GM19372 (cell line): Measurements from ENCODE around the gene PIP4K2C.
A peak's percentile ranks its signal among the peaks of the same experiment; 100 is the strongest.

ENCODE experiments used
- ATAC-seq: cut with Tn5 transposase; IDR thresholded peaks from one replicate; pipeline ENCODE4 v1.9.1; 2021; ENCODE audit warnings: mild to moderate bottlenecking, low read depth, moderate library complexity; ENCODE audit not compliant: unreplicated experiment

The PIP4K2C gene

GRCh38 chr12:57590864-57591781, at the start of gene PIP4K2C:
PIP4K2C (plus strand) TSS chr12:57591192; CDS start chr12:57591290, 98 bp downstream.
- ATAC-seq, result peak; percentile 98

DNA sequence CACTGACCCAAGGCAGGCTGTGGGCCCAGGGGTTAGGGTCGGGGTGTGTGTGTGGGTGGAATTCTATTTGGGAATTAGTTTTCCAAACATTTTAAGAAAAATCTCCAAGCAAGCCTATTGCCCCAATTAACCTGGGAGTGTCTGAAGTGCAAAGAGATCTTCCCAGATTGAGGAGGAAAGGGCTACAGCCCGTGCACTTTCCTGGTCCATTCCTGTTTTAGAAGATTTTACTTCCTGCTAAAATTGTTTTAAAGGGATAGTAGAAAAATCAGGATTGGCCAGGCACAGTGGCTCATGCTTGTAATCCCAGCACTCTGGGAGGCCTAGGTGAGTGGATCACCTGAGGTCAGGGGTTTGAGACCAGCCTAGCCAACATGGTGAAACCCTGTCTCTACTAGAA, 49.3 kb upstream of the PIP4K2C start:
- no peak for ATAC-seq

GRCh38 chr12:57543581-57543980, 47.4 kb upstream of the PIP4K2C start:
- no peak for ATAC-seq

- ATAC-seq, result no peak
Measured at GRCh38 chr12:57545809-57546437, 45.1 kb upstream of the PIP4K2C start.

DNA sequence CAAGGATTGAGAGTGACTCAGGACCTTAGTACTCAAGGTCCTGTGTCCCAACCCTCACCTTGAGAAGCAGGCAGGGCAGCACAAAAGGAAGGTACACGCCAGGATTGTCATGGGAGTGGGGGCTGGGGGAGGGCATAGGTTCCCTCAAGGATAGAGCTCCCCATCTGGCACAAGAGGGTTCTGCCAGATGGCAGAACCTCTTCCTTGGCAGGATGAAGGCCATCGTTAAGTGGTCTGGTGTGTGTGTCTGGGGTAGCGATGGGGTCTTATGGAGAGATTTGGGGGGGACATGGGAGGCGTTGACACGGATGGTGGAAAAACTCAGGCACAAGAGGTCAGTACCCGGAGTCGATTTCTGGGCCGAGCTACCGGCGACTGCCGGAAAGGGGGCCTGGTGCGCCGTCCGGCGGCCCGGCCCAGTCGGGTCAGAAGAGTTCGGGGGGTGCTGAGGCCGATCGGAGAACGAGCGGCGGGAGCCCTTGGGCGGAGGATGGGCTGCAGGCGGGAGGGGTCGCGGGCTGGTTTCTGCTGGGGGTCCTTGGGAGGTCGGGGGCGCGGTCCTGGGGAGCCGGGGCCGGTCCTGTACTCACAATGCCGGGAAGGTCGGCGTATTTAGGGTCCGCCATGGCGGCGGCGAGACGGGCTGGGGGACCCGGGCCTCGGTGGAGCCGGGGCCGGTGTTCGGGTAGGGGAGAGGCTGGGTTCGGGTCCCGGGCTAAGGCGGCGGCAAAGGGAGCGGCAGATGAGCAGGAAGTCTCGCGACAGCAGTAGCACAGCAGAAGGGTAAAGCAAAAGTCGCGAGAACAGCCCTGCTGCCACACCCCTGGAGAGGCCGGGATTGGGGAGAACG, 44.3 kb upstream of the PIP4K2C start, which contains the start of gene DCTN2:
DCTN2 (minus strand) TSS at position 755 of the 850 bp plus-strand sequence; CDS start at position 626, 129 bp downstream.
- ATAC-seq, result peak; percentile 96

- no peak for ATAC-seq
Measured at GRCh38 chr12:57547288-57548012, 43.5 kb upstream of the PIP4K2C start.

- ATAC-seq, result no peak
Measured at GRCh38 chr12:57548013-57548315, 43.0 kb upstream of the PIP4K2C start.

GRCh38 chr12:57548488-57548887, 42.5 kb upstream of the PIP4K2C start:
- ATAC-seq, result no peak

- no peak for ATAC-seq
Measured at GRCh38 chr12:57549203-57549908, 41.6 kb upstream of the PIP4K2C start.

- ATAC-seq, result no peak
Measured at GRCh38 chr12:57549909-57550640, 40.9 kb upstream of the PIP4K2C start, which contains the start of gene KIF5A. KIF5A (plus strand) TSS chr12:57550044; CDS start chr12:57550272, 228 bp downstream.

DNA sequence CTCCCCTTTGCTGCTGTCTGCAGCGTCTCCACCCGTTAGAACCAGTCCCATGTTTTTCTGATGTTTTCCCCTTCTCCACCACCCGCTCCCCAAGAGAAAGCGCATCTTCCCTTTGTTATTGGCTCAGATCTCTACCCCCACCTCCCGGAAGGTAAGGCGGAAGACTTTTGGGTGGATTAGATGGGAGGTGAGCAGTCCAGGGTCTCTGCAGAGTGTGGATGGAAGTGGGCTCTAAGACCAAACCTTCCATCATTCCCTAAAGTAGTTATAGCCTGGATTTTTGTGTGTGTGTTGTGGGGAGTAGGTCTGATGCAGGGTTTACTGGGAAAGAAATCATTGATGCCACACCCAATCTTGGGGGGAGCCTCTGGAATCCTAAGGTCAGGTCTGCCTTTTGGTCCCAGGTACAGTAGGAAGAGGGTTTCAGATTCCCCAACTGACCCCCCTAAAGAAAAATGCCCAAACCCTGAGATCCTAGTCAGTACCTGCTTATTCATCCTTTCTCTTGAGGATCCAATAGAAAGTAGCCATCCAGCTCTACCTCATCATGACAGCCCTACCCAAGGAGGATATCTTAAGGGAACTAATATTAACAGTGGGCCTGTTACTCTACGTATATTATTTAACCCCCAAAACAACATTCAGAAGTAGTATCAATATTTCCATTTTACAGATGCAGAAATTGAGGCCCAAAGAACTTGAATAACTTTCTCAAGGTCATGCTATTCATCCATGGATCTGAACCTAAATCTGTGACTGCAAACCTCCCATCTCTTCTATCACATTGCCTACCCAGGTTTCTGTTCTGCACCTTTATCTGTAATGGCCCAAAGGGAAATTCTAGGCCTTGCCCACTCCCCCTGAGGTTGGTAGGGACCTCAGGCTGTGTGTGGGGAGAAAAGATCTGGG, 40.1 kb upstream of the PIP4K2C start:
- ATAC-seq, result no peak

- ATAC-seq, result no peak
Measured at GRCh38 chr12:57551637-57552305, 39.2 kb upstream of the PIP4K2C start.

GRCh38 chr12:57552306-57552651, 38.7 kb upstream of the PIP4K2C start:
- ATAC-seq, result no peak

DNA sequence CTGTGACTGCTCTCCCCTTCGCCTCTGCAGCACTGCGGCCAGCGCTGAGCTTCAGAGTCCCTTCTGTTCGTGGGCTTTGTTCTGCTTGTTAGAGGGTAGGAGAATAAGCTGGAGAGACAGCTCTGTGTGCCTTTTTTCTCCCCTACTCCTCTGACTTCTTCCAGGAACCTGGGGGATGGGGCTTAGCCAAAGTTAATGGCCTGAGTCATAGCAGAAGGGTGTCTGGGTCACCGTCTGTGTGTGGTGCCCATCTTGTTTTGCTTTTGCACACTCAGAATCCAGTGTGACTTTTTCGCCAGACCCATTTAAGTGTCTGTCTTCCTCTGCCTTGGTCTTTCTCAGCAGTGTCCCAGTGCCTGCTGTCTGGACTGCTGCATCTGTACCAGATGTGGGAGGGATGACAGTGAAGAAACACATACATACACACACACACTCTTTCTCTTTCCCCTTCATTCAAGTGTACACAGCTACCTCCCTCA, 38.1 kb upstream of the PIP4K2C start:
- no peak for ATAC-seq

GRCh38 chr12:57553343-57554202, 37.4 kb upstream of the PIP4K2C start:
- ATAC-seq, result no peak

- ATAC-seq, result no peak
Measured at GRCh38 chr12:57554453-57554852, 36.5 kb upstream of the PIP4K2C start.
